IMR-90 (cell line): ENCODE results near the gene PLCL1. TPM values are rescaled to one million over a fixed set of nuclear protein-coding genes. Genes with fewer than 3 reads are reported as not detected.

Source experiments
- ATAC-seq: fragments of 200-7000 bp; cut with Tn5 transposase; 2 replicates; pipeline ENCODE4 v1.9.1; 2020; ENCODE audit warnings: low read depth, mild to moderate bottlenecking, moderate library complexity
- BruUV-seq: library from RNA; stranded (reverse); fragments of 400-500 nt; replicated peaks from 2 replicates; lab custom pipeline; 2021; lab: Mats Ljungman, UMichigan
- CTCF ChIA-PET: fragments of 300-600 bp; formaldehyde crosslinking; extraction: SDS; loops from one replicate; lab custom pipeline; 2021; ENCODE audit warnings: antibody characterized with exemption; lab: Yijun Ruan, JAX
- POLR2A ChIA-PET: fragments of 300-600 bp; sonication (Branson Sonifier 250); formaldehyde crosslinking; loops from one replicate; lab custom pipeline; 2022; ENCODE audit warnings: antibody characterized with exemption; ENCODE audit not compliant: unreplicated experiment; lab: Charles Lee
- DNase-seq: peaks from one replicate; pipeline ENCODE4 v3.0.0; 2013
- H2AFZ ChIP-seq: replicated peaks from 2 replicates; pipeline ENCODE3; 2013; ENCODE audit warnings: low read length, mild to moderate bottlenecking; ENCODE audit not compliant: poor library complexity
- H2AK5ac ChIP-seq: 2 replicates; pipeline ENCODE4 v1.6.1; 2013; ENCODE audit warnings: low read depth, low read length, inconsistent platforms
- H2AK9ac ChIP-seq: replicated peaks from 2 replicates; pipeline ENCODE3; 2013; ENCODE audit warnings: mild to moderate bottlenecking, low read depth, low read length, moderate library complexity; ENCODE audit not compliant: poor library complexity
- H2BK120ac ChIP-seq: 2 replicates; pipeline ENCODE4 v1.6.1; 2013; ENCODE audit warnings: low read depth, low read length, inconsistent platforms
- H2BK15ac ChIP-seq: 3 replicates; pipeline ENCODE4 v1.6.1; 2013; ENCODE audit warnings: low read depth, low read length, inconsistent platforms
- H2BK20ac ChIP-seq: 2 replicates; pipeline ENCODE4 v1.6.1; 2013; ENCODE audit warnings: low read depth, mild to moderate bottlenecking, inconsistent platforms, low read length, moderate library complexity
- H2BK5ac ChIP-seq: 2 replicates; pipeline ENCODE4 v1.6.1; 2013; ENCODE audit warnings: mild to moderate bottlenecking, low read depth, low read length, inconsistent platforms; ENCODE audit not compliant: poor library complexity, severe bottlenecking
- H3K14ac ChIP-seq: replicated peaks from 2 replicates; pipeline ENCODE4 v1.6.1; 2013; ENCODE audit warnings: low read depth, low read length, inconsistent platforms
- H3K18ac ChIP-seq: 2 replicates; pipeline ENCODE4 v1.6.1; 2013; ENCODE audit warnings: low read depth, low read length, control low read depth
- H3K23ac ChIP-seq: 2 replicates; pipeline ENCODE4 v1.6.1; 2013; ENCODE audit warnings: low read depth, low read length, inconsistent platforms
- H3K27ac ChIP-seq: 2 replicates; pipeline ENCODE4 v1.5.1; 2013; ENCODE audit warnings: mild to moderate bottlenecking, control low read depth, low read length; ENCODE audit not compliant: insufficient read depth
- H3K27me3 ChIP-seq: 2 replicates; pipeline ENCODE4 v1.6.1; 2013; ENCODE audit warnings: low read length; ENCODE audit not compliant: control insufficient read depth, insufficient read depth
- H3K36me3 ChIP-seq: 2 replicates; pipeline ENCODE4 v1.6.1; 2013; ENCODE audit warnings: low read length, mixed read lengths; ENCODE audit not compliant: control insufficient read depth, insufficient read depth
- H3K4ac ChIP-seq: 2 replicates; pipeline ENCODE4 v1.6.1; 2013; ENCODE audit warnings: low read depth, low read length, inconsistent platforms
- H3K4me1 ChIP-seq: 2 replicates; pipeline ENCODE4 v1.6.1; 2013; ENCODE audit warnings: low read length, mixed read lengths; ENCODE audit not compliant: control insufficient read depth, insufficient read depth
- H3K4me2 ChIP-seq: 2 replicates; pipeline ENCODE4 v1.6.1; 2013; ENCODE audit warnings: low read depth, mild to moderate bottlenecking, control low read depth, low read length, moderate library complexity
- H3K4me3 ChIP-seq: 2 replicates; pipeline ENCODE4 v1.5.1; 2013; ENCODE audit warnings: low read depth, mild to moderate bottlenecking, control low read depth, low read length, moderate library complexity; ENCODE audit not compliant: insufficient read depth
- H3K56ac ChIP-seq: 2 replicates; pipeline ENCODE4 v1.6.1; 2013; ENCODE audit warnings: low read length, inconsistent platforms; ENCODE audit not compliant: insufficient read depth; ENCODE audit errors: extremely low read depth
- H3K79me1 ChIP-seq, 2 experiments: 2 replicates each; pipeline ENCODE4 v1.6.1; 2013; ENCODE audit warnings: low read length in 2 of 2, inconsistent platforms in 1 of 2, low read depth in 1 of 2
- H3K9ac ChIP-seq: 2 replicates; pipeline ENCODE4 v1.6.1; 2013; ENCODE audit warnings: low read depth, low read length, control low read depth
- H3K9me1 ChIP-seq: 2 replicates; pipeline ENCODE4 v1.6.1; 2013; ENCODE audit warnings: low read length, inconsistent platforms; ENCODE audit not compliant: insufficient read depth
- H3K9me3 ChIP-seq: 2 replicates; pipeline ENCODE4 v1.6.1; 2013; ENCODE audit warnings: low read length; ENCODE audit not compliant: control insufficient read depth, insufficient read depth
- H4K20me1 ChIP-seq: 2 replicates; pipeline ENCODE4 v1.6.1; 2013; ENCODE audit warnings: low read length, inconsistent platforms; ENCODE audit not compliant: insufficient read depth
- H4K5ac ChIP-seq: 2 replicates; pipeline ENCODE4 v1.6.1; 2013; ENCODE audit warnings: mild to moderate bottlenecking, low read depth, low read length, control low read depth
- H4K8ac ChIP-seq, 2 experiments: 2 replicates each; pipeline ENCODE4 v1.6.1; 2013; ENCODE audit warnings: low read depth in 2 of 2, low read length in 2 of 2, control low read depth in 1 of 2, inconsistent platforms in 1 of 2
- H4K91ac ChIP-seq: 2 replicates; pipeline ENCODE4 v1.6.1; 2013; ENCODE audit warnings: low read depth, low read length, inconsistent platforms; ENCODE audit not compliant: insufficient read depth
- BHLHE40 ChIP-seq: fragments of 150-350 bp; IDR thresholded peaks from 2 replicates; pipeline ENCODE4 v1.6.1; 2016; ENCODE audit warnings: mild to moderate bottlenecking, low read depth, low read length
- CEBPB ChIP-seq: IDR thresholded peaks from 2 replicates; pipeline ENCODE4 v1.6.1; 2012; ENCODE audit warnings: low read depth, low read length, improper control_type of control experiment
- CHD1 ChIP-seq: IDR thresholded peaks from 2 replicates; pipeline ENCODE4 v1.6.1; 2012; ENCODE audit warnings: low read depth, low read length, improper control_type of control experiment
- CTCF ChIP-seq: conservative IDR thresholded peaks from 2 replicates; pipeline ENCODE4 v1.5.1; 2012; ENCODE audit warnings: mild to moderate bottlenecking, low read depth, low read length, improper control_type of control experiment
- FOS ChIP-seq: fragments of 150-350 bp; IDR thresholded peaks from 2 replicates; pipeline ENCODE4 v1.6.1; 2016; ENCODE audit warnings: low read depth, low read length
- MAFK ChIP-seq: IDR thresholded peaks from 2 replicates; pipeline ENCODE4 v1.6.1; 2012; ENCODE audit warnings: low read depth, low read length, improper control_type of control experiment
- MAZ ChIP-seq: IDR thresholded peaks from 2 replicates; pipeline ENCODE4 v1.6.1; 2012; ENCODE audit warnings: low read depth, mild to moderate bottlenecking, low read length, improper control_type of control experiment, moderate library complexity, borderline replicate concordance
- MXI1 ChIP-seq: IDR thresholded peaks from 2 replicates; pipeline ENCODE4 v1.6.1; 2012; ENCODE audit warnings: low read depth, mild to moderate bottlenecking, low read length, moderate library complexity, borderline replicate concordance
- NFE2L2 ChIP-seq: fragments of 150-350 bp; IDR thresholded peaks from 2 replicates; pipeline ENCODE4 v1.6.1; 2016; ENCODE audit warnings: low read depth, mild to moderate bottlenecking, low read length
- POLR2A ChIP-seq: IDR thresholded peaks from 2 replicates; pipeline ENCODE4 v1.6.1; 2012; ENCODE audit warnings: mild to moderate bottlenecking, low read depth, low read length
- RAD21 ChIP-seq: IDR thresholded peaks from 2 replicates; pipeline ENCODE4 v1.6.1; 2012; ENCODE audit warnings: low read length, improper control_type of control experiment
- RCOR1 ChIP-seq: IDR thresholded peaks from 2 replicates; pipeline ENCODE4 v1.6.1; 2012; ENCODE audit warnings: mild to moderate bottlenecking, low read length, improper control_type of control experiment; ENCODE audit not compliant: insufficient replicate concordance
- RFX5 ChIP-seq: IDR thresholded peaks from 2 replicates; pipeline ENCODE4 v1.8.0; 2012; ENCODE audit warnings: low read depth, mild to moderate bottlenecking, low read length, moderate library complexity
- SMC3 ChIP-seq: fragments of 150-350 bp; IDR thresholded peaks from 2 replicates; pipeline ENCODE4 v1.6.1; 2016; ENCODE audit warnings: low read depth, mild to moderate bottlenecking, antibody characterized with exemption, low read length, moderate library complexity
- USF2 ChIP-seq: fragments of 150-350 bp; IDR thresholded peaks from 2 replicates; pipeline ENCODE4 v1.6.1; 2017; ENCODE audit warnings: mild to moderate bottlenecking, antibody characterized with exemption, low read length, low read depth
- WGBS, 2 experiments: methylation state at CpG; one replicate each; pipeline versions ENCODE4 v1.1.5 to v1.1.7; 2013; ENCODE audit warnings: missing lambda C conversion rate in 2 of 2; ENCODE audit not compliant: insufficient read length in 1 of 2; ENCODE audit errors: extremely low coverage in 2 of 2; 5-methylcytosine and 5-hydroxymethylcytosine counted together
- dilution Hi-C: fragments of 300-500 bp; cut with HindIII; formaldehyde crosslinking; loops from one replicate; pipeline ENCODE4 v1.14.3; 2018; ENCODE audit warnings: low sequenced_read_pairs; ENCODE audit not compliant: unreplicated experiment
- in situ Hi-C: fragments of 300-500 bp; cut with MboI; formaldehyde crosslinking; loops from 3 replicates; pipeline ENCODE4 v1.14.3; 2019; ENCODE audit warnings: low sequenced_read_pairs, inconsistent platforms, mixed read lengths
- intact Hi-C: fragments of 100-400 bp; cut with micrococcal nuclease; formaldehyde crosslinking; loops from 2 replicates; pipeline ENCODE4 v1.10.0; 2022
- polyA plus RNA-seq, 3 experiments: library from polyadenylated mRNA; depleted of rRNA; stranded (reverse); fragments of >200 nt; gene quantifications; 2 replicates each; pipeline ENCODE4 v1.2.3, GENCODE V29; 2012; ENCODE audit warnings: low replicate concordance in 1 of 3
- total RNA-seq: library from RNA; depleted of rRNA; stranded (reverse); fragments of >200 nt; gene quantifications from 2 replicates; pipeline ENCODE4 v1.2.3, GENCODE V29; 2012
- TF ChIP-seq, protein P1 (sequence below): fragments of 150-350 bp; IDR thresholded peaks from 2 replicates; pipeline ENCODE4 v1.6.1; 2016; ENCODE audit warnings: low read depth, mild to moderate bottlenecking, low read length, moderate library complexity, borderline replicate concordance

PLCL1 gene
- total and polyA plus RNA-seq, 2 of the 4 experiments (the other 2 are of a cell fraction), result 0.14 to 0.18 TPM

GRCh38 chr2:197978971-197979370, 174.6 kb downstream of the PLCL1 start:
- no peak overlapping the region for H3K18ac ChIP-seq
- no peaks in the 10 kb centered on the region for H3K9me3 ChIP-seq
- no peak overlapping the region for H4K91ac ChIP-seq
- TF ChIP-seq, protein P1, sequence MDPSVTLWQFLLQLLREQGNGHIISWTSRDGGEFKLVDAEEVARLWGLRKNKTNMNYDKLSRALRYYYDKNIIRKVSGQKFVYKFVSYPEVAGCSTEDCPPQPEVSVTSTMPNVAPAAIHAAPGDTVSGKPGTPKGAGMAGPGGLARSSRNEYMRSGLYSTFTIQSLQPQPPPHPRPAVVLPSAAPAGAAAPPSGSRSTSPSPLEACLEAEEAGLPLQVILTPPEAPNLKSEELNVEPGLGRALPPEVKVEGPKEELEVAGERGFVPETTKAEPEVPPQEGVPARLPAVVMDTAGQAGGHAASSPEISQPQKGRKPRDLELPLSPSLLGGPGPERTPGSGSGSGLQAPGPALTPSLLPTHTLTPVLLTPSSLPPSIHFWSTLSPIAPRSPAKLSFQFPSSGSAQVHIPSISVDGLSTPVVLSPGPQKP, result no peak
- TF ChIP-seq SMC3 (no peak), NFE2L2 (no peak), CEBPB (no peak), MAZ (no peak), POLR2A (no peak), RCOR1 (no peak), RAD21 (no peak), BHLHE40 (no peak), MXI1 (no peak), MAFK (no peak), CTCF (no peak), RFX5 (no peak), FOS (no peak), USF2 (no peak), CHD1 (no peak)
- in situ Hi-C loops, result no loop called here
- H2BK15ac ChIP-seq, result no peak overlapping the region
- H3K79me1 ChIP-seq, result no peaks in the 10 kb centered on the region
- H4K8ac ChIP-seq, result no peak overlapping the region
- no peak overlapping the region for H3K56ac ChIP-seq
- no peak overlapping the region for H2BK5ac ChIP-seq
- no peak overlapping the region for H2BK20ac ChIP-seq
- ATAC-seq, result no peak
- H2AFZ ChIP-seq, result no peak overlapping the region
- no peaks in the 10 kb centered on the region for H3K27me3 ChIP-seq
- H2AK5ac ChIP-seq, result no peak overlapping the region
- H2AK9ac ChIP-seq, result no peak overlapping the region
- H3K27ac ChIP-seq, result no peak overlapping the region
- no peaks in the 10 kb centered on the region for H3K4me1 ChIP-seq
- H3K23ac ChIP-seq, result no peak overlapping the region
- no CpG with 5 or more reads among the region's 4 CpGs for WGBS, 2 experiments
- no peak overlapping the region for H3K9ac ChIP-seq
- no peak overlapping the region for H4K5ac ChIP-seq
- no peak overlapping the region for H2BK120ac ChIP-seq
- dilution Hi-C loops, result no loop called here
- no TSS peak for BruUV-seq
- no peak for DNase-seq
- POLR2A ChIA-PET, result no interaction called here
- CTCF ChIA-PET, result no interaction called here
- intact Hi-C loops, result no loop called here
- no peak overlapping the region for H3K4ac ChIP-seq
- no peak overlapping the region for H3K14ac ChIP-seq
- no peaks in the 10 kb centered on the region for H4K20me1 ChIP-seq
- no peaks in the 10 kb centered on the region for H3K36me3 ChIP-seq
- no peak overlapping the region for H3K4me2 ChIP-seq
- no peaks in the 10 kb centered on the region for H3K9me1 ChIP-seq
- no peak overlapping the region for H3K4me3 ChIP-seq
